Measurements from ENCODE around the gene DNAI2.

DNAI2 gene

DNA sequence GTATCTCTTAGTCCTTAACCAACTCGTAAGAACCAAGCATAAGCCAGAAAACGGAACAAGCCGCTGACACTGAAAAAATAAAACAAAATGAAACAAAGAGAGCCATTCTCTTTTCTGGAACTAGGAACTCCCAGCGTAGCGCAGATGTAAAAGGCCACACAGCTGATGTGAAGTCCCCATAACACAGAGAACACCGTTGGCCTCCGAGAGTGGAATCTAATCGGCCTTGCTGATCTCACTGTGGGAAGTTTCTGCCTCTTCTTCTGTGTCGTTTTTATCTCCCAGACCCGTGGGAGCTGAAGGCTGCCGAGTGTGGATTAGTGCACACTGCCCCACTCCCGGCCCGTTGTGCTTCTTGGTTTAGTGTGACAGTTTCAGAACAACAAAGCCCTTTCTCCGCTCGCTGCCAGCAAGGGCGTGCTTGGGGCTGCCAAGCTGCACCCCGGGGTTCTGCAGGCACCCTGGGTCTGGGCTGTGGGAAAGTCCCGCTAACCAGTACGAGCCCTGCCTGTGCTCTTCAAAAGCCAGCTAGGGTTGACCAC lies 38.9 kb upstream of the DNAI2 start:
- no peaks in the 10 kb centered on the region for H3K9me3 ChIP-seq
- intact Hi-C loops (cut with DNase I; ENCODE audit: low total_unique reads), result no loop called here
- TF ChIP-seq, protein P1, sequence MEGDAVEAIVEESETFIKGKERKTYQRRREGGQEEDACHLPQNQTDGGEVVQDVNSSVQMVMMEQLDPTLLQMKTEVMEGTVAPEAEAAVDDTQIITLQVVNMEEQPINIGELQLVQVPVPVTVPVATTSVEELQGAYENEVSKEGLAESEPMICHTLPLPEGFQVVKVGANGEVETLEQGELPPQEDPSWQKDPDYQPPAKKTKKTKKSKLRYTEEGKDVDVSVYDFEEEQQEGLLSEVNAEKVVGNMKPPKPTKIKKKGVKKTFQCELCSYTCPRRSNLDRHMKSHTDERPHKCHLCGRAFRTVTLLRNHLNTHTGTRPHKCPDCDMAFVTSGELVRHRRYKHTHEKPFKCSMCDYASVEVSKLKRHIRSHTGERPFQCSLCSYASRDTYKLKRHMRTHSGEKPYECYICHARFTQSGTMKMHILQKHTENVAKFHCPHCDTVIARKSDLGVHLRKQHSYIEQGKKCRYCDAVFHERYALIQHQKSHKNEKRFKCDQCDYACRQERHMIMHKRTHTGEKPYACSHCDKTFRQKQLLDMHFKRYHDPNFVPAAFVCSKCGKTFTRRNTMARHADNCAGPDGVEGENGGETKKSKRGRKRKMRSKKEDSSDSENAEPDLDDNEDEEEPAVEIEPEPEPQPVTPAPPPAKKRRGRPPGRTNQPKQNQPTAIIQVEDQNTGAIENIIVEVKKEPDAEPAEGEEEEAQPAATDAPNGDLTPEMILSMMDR (IDR thresholded peaks at IDR 0.05), result no peak
- peaks cover 0 to 42% (median 9%) of the 10 kb centered on the region in 3 donors for H3K36me3 ChIP-seq
- H3K4me1 ChIP-seq, result no peaks in the 10 kb centered on the region
- H3K27ac ChIP-seq, result no peak overlapping the region
- DNase-seq, result no peak
- H3K4me3 ChIP-seq, result no peak overlapping the region
- no peaks in the 10 kb centered on the region for H3K27me3 ChIP-seq

DNA sequence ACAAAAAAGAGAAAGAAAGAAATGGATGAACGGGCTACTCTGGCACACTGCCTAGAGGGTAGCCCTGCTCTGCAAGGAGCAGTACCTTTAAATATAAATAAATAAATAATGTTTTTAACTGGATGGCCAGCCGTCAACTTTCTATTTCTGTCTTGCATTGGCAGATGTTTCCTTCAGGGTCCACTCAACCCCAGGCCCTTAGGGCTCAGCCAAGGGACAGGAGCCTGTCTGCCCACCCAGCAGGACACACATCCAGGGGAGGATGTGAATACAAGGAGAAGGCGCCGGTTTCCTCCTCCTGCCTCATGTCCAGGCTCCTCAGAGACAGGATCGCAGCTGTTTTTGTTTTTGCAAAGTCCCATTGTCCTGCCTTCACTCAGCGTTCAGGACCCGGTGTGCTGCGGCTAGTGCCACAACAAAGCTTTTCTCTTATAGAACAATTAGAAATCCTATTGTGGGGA lies 38.1 kb upstream of the DNAI2 start:
- no peak overlapping the region for H3K27ac ChIP-seq
- H3K9me3 ChIP-seq, result no peaks in the 10 kb centered on the region
- intact Hi-C loops (cut with DNase I; ENCODE audit: low total_unique reads), result no loop called here
- TF ChIP-seq, protein P1 (IDR thresholded peaks at IDR 0.05), result no peak
- peaks cover 0 to 34% (median 9%) of the 10 kb centered on the region in 3 donors for H3K36me3 ChIP-seq
- DNase-seq, result no peak
- H3K4me3 ChIP-seq, result no peak overlapping the region
- H3K27me3 ChIP-seq, result no peaks in the 10 kb centered on the region
- H3K4me1 ChIP-seq, result peaks cover 0 to 5% (median 0%) of the 10 kb centered on the region in 4 donors

DNA sequence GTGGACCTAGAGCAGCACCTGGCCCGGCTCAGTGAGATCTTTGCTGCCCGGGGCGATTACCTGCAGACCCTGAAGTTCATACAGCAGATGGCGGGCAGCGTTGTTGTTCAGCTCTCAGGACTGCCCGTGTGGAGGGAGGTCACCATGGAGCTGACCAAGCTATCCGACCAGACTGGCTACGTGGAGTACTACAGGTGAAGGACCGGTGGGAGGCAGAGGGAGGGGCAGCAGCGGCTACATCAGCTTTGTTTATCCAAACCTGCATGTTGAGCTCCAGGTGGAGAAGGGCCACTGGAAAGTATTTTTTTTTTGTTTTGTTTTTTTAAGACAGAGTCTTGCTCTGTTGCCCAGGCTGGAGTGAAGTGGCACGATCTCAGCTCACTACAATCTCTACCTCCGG lies 36.7 kb upstream of the DNAI2 start:
- TF ChIP-seq, protein P1 (IDR thresholded peaks at IDR 0.05), result no peak
- H3K4me1 ChIP-seq, result peaks cover 0 to 12% (median 0%) of the 10 kb centered on the region in 4 donors

DNA sequence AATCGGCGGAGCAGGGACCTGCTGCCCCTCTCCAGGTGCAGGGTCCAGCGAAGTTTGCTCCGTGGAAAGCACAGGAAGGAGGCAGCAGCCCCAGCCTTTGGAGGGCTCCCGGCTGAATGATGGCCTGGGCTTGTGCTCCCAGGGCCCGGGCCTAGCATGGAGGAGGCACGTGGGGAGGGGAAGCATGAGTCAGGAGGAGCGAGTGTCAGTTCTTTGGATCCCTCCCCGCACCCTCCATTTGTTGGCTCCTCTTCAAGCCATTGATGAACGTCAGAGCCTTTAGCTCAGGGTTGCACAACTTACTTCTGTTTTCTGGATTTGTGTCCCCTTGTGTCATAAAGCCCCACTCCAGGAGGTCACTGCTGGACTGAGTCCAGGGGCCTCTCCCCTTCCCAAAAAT lies 34.9 kb upstream of the DNAI2 start:
- Histone ChIP-seq H3K9me3 (no peaks in the 10 kb centered on the region), H3K27me3 (no peaks in the 10 kb centered on the region), H3K4me1 (peaks cover 0 to 12% (median 0%) of the 10 kb centered on the region in 4 donors), H3K27ac (no peak overlapping the region), H3K4me3 (no peak overlapping the region), H3K36me3 (peaks cover 0 to 25% (median 9%) of the 10 kb centered on the region in 3 donors)
- intact Hi-C loops (cut with DNase I; ENCODE audit: low total_unique reads), result no loop called here
- TF ChIP-seq, protein P1 (IDR thresholded peaks at IDR 0.05), result no peak
- peak in 1 of 2 donors; percentile 62 for DNase-seq

More for the DNA sequence above, 36.7 kb upstream of the DNAI2 start:
- DNase-seq, result no peak
- Histone ChIP-seq H3K36me3 (peaks cover 0 to 20% (median 9%) of the 10 kb centered on the region in 3 donors), H3K9me3 (no peaks in the 10 kb centered on the region), H3K4me3 (no peak overlapping the region), H3K27ac (no peak overlapping the region), H3K27me3 (no peaks in the 10 kb centered on the region)
- intact Hi-C loops (cut with DNase I; ENCODE audit: low total_unique reads), result no loop called here

DNA sequence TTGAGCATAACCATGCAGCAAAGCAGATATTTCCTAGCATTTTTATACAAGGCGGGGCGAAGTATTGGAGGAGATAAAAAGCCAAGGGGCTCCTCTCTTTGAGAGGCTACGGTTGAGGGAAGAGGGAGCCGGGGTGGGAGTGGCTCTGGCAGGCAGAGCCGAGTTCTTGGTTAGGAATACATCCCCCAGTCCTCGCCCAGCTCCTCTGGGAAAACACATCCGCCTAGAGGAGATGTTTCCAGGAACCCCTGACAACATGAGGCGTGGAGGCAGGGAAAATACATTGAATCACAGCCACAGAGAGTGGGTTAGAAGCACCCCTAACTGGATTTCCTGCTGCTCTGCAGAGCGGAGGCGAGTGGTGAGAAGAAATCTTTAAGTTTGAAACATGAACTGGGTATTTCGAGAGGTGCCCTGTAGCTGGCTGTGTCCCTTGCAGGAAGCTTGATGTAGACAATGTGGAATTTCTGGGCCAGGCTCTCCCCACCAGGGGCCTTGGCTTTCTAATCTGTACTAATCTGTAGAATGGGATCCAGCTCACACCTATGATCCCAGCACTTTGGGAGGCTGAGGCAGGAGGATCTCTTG lies 33.3 kb upstream of the DNAI2 start:
- Histone ChIP-seq H3K4me1 (peaks cover 0 to 12% (median 0%) of the 10 kb centered on the region in 4 donors), H3K9me3 (no peaks in the 10 kb centered on the region), H3K27ac (no peak overlapping the region), H3K4me3 (no peak overlapping the region), H3K27me3 (no peaks in the 10 kb centered on the region), H3K36me3 (peaks cover 0 to 33% (median 9%) of the 10 kb centered on the region in 3 donors)
- intact Hi-C loops (cut with DNase I; ENCODE audit: low total_unique reads), result no loop called here
- TF ChIP-seq, protein P1 (IDR thresholded peaks at IDR 0.05), result no peak
- no peak for DNase-seq
